ENCODE results near the gene SF1.

The SF1 gene

GRCh38 chr11:64723117-64723906 lies 55.0 kb downstream of the SF1 start, which contains the start of gene NRXN2:
Gene NRXN2, minus strand, starts transcription at chr11:64723197. Its CDS starts 9,498 bp downstream, at chr11:64713699.
- DNase-seq: peak; percentile 91

GRCh38 chr11:64722141-64723065 lies 55.9 kb downstream of the SF1 start:
- DNase-seq: no peak

GRCh38 chr11:64721359-64721699 lies 57.0 kb downstream of the SF1 start:
- no peak for DNase-seq

GRCh38 chr11:64720640-64721358 lies 57.5 kb downstream of the SF1 start:
- DNase-seq: no peak

- DNase-seq: no peak
Measured at GRCh38 chr11:64720167-64720566, 58.2 kb downstream of the SF1 start.

GRCh38 chr11:64719406-64719805 lies 58.9 kb downstream of the SF1 start:
- DNase-seq: no peak

- DNase-seq: no peak
Measured at GRCh38 chr11:64718780-64719124, 59.6 kb downstream of the SF1 start.

GRCh38 chr11:64718084-64718779 lies 60.1 kb downstream of the SF1 start:
- DNase-seq: no peak

GRCh38 chr11:64717268-64717578 lies 61.1 kb downstream of the SF1 start:
- DNase-seq: no peak

- DNase-seq: no peak
Measured at GRCh38 chr11:64716473-64717267, 61.7 kb downstream of the SF1 start.

GRCh38 chr11:64715756-64716472 lies 62.4 kb downstream of the SF1 start:
- no peak for DNase-seq

- no peak for DNase-seq
Measured at GRCh38 chr11:64715110-64715509, 63.2 kb downstream of the SF1 start.

- DNase-seq: no peak
Measured at GRCh38 chr11:64714666-64715065, 63.7 kb downstream of the SF1 start.
